Measurements from ENCODE around the gene ANKLE1.

ANKLE1 gene

DNA sequence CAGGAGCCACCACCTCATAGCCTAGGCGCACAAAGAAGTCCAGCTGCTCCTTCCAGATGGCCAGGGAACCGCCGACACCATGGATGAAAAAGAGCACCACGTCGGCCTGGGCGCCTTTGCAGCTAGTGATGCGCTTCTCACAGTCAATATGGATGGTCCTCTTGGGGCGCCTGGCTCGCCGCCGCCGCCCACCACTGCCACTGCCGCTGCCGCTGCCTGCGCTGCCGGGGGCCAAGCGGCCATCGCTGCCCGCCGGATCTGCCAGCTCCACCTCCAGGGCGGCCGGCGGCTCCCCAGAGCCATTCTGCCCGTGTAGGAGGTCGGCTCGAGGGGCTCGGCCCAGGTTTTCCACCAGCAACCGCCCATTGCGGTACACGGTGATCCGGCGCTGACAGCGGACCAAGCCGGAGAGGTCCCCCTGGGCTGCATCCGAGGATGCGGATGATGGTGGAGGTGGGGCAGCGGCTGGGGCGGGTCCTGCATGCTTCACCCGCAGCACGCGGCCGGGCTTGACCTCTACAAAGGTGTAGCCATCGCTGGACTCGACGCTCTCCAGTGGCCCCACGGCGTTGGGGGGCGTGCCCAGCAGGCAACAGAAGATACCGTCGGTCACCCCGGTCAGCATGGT is 19.4 kb downstream of the ANKLE1 start:
- Histone ChIP-seq H2AFZ (ENCODE audit: low read depth, low read length) (no peak overlapping the region), H3K9me3 (ENCODE audit: low read length) (peaks cover 8% of the 10 kb centered on the region), H3K4me1 (ENCODE audit: insufficient read depth, low read length) (peaks cover 9% of the 10 kb centered on the region), H3K36me3 (ENCODE audit: insufficient read depth, low read length) (peaks cover 14% of the 10 kb centered on the region), H3K27me3 (ENCODE audit: insufficient read depth, low read length) (no peaks in the 10 kb centered on the region), H3K4me3 (ENCODE audit: low read length) (no peak overlapping the region)

DNA sequence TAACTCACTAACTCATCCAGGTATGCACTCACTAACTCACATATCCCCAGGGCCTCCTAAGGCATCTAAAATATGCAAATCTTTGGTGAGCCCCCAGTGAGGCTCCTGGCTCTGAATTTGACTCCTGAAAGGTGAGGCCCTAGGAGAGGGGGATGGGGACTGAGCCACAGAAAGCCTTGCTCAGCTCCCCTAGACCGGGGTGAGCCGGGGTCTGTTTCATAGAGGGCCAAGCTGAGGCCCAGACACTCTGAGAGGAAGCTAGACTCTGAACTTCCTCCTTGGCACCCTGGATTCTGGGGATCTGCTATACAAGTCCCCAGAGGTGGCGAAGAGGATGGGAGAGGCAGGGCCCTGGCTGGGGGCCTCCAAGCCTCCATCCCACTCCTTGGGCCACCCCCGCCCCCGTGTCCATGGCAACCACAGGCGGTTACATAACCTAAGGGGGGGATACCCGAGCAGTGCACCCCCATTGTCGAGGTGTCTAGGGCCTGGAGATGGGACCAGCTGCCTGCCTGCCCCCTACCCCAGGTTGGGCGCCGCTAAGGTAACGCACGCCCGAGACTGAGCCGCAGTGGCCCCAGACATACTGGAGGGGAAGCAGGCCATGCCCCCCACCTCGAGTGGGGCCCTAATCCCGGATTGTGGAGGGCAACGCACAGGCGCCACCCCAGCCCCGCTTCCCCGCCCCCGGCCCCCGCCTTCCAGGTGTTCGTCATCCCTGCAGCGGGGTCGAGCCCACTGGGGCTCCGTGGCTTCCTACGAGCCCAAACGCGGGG is 20.9 kb downstream of the ANKLE1 start:
- Histone ChIP-seq H3K4me3 (ENCODE audit: low read length) (peak overlapping the region; percentile 60), H3K27me3 (ENCODE audit: insufficient read depth, low read length) (no peaks in the 10 kb centered on the region), H3K4me1 (ENCODE audit: insufficient read depth, low read length) (peaks cover 16% of the 10 kb centered on the region), H3K36me3 (ENCODE audit: insufficient read depth, low read length) (peaks cover 11% of the 10 kb centered on the region), H3K9me3 (ENCODE audit: low read length) (peaks cover 8% of the 10 kb centered on the region), H2AFZ (ENCODE audit: low read depth, low read length) (peak overlapping the region; percentile 68)

DNA sequence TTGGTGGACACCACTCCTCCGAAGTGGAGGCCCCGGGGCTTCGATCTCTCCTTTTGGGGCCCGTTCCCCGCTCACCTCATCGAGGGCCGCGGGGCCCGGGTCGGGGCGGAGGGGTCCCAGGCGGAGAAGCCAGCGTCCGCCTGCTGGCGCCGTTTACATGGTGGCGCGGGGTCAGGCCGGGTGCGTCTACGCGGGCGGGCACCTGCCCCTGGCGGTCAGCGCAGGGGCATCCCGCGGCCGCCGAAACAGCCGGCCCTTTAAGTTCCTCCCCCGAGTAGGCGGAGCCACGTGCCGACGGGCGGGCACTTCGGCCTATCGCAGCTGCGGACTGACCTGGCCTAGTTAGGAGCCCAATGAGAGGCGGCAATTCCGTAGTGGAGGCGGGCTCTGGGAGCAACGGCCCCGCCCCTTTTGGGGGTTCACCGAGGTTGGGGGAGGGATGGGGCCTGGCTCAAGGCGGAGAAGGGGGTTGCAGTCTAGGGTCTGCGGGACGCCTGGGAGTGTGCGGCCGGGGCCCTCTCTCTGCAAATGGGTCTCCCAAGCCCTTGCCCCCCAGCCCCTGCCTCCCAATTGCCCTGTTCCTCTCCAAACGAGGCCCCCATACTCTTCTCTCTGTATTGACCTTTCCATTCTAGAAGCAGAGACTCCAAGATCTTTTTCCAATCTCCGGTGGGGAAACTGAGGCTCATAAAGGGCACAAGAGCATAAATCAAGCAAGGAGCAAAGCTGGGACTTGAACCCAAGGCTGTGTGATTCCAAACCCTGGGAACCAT is 21.7 kb downstream of the ANKLE1 start, which contains the start of gene ABHD8:
Gene ABHD8 (minus strand): TSS at position 259 of the 773 bp plus-strand sequence. CDS start 1,809 bp downstream, outside the sequence.
- Histone ChIP-seq H3K36me3 (ENCODE audit: insufficient read depth, low read length) (peaks cover 9% of the 10 kb centered on the region), H3K27me3 (ENCODE audit: insufficient read depth, low read length) (no peaks in the 10 kb centered on the region), H2AFZ (ENCODE audit: low read depth, low read length) (peak within 1 kb of the TSS; percentile 68), H3K4me3 (ENCODE audit: low read length) (peak within 1 kb of the TSS; percentile 60), H3K9me3 (ENCODE audit: low read length) (peaks cover 5% of the 10 kb centered on the region), H3K4me1 (ENCODE audit: insufficient read depth, low read length) (peaks cover 16% of the 10 kb centered on the region)

DNA sequence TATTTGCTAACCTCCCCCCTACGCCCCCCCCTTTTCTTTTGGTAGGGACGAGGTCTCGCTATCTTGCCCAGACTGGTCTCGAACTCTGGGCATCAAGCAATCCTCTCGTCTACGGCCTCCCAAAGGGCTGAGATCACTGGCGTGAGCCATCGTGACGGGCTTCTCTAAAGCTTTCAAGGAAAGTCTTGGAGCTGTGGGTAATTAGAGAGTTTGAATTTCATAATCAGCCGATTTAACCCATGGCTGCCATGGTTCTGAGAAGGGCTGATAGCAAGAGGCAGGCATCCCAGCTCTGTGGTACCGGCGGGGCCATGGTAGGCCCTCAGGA is 22.2 kb downstream of the ANKLE1 start:
- Histone ChIP-seq H3K4me3 (ENCODE audit: low read length) (no peak overlapping the region), H3K4me1 (ENCODE audit: insufficient read depth, low read length) (peaks cover 16% of the 10 kb centered on the region)

DNA sequence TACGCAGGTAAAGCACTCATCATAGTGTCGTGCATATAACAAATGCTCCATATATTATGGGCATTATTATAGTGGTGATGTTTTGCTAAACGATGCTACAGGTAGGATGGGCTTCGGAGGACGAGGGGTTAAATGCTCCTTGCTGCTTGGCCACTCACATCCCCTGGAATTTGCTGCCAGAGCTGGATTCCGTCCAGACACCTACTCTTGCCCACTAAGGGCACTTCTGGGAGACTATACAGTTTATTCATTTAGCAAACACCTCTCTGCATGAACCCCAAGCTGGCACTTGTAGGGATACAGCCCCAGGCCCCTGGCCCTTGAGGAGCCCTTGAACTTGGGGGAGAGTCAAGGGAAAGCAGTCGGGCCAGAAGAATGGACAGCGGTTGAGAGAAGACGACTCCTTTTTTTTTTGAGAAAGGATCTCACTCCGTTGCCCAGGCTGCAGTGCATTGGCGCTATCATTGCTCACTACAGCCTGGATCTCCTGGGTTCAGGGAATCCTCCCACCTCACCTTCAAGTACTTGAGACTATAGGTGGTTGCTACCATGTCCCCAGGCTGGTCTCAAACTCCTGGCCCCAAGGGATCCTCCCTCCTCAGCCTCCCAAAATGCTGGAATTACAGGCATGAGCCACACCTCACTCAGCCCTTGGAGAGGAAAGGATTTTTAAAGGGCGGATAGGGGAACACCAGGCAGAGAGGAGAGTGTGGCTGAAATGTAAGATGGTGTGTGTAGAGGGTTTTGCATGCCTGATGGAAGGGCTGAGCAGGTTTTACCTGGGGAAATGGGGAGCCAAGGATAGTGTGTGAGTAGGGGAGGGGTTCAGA is 22.9 kb downstream of the ANKLE1 start:
- H3K4me3 ChIP-seq (ENCODE audit: low read length) = no peak overlapping the region
- peaks cover 8% of the 10 kb centered on the region for H3K36me3 ChIP-seq (ENCODE audit: insufficient read depth, low read length)
- no peaks in the 10 kb centered on the region for H3K27me3 ChIP-seq (ENCODE audit: insufficient read depth, low read length)
- H3K4me1 ChIP-seq (ENCODE audit: insufficient read depth, low read length) = peaks cover 16% of the 10 kb centered on the region
- peaks cover 2% of the 10 kb centered on the region for H3K9me3 ChIP-seq (ENCODE audit: low read length)
- no peak overlapping the region for H2AFZ ChIP-seq (ENCODE audit: low read depth, low read length)

More for the DNA sequence above, 22.2 kb downstream of the ANKLE1 start:
- peaks cover 8% of the 10 kb centered on the region for H3K36me3 ChIP-seq (ENCODE audit: insufficient read depth, low read length)
- H3K27me3 ChIP-seq (ENCODE audit: insufficient read depth, low read length) = no peaks in the 10 kb centered on the region
- no peak overlapping the region for H2AFZ ChIP-seq (ENCODE audit: low read depth, low read length)
- peaks cover 2% of the 10 kb centered on the region for H3K9me3 ChIP-seq (ENCODE audit: low read length)

DNA sequence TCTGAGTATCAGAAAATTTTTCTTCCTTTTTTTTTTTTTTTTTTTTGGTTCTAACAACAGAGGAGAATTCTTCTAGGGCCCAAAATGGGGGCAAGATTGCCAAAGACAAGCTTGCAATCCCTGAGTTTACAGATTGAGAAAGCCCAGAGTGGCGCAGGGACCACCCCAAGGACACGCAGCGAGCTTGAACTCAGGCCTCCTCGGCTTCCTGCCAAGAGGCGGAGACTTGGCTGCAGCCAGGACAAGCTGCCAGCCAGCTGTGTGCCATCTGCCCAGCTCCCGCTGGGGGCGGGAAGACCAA is 23.5 kb downstream of the ANKLE1 start:
- H3K4me3 ChIP-seq (ENCODE audit: low read length) = peak overlapping the region; percentile 80

DNA sequence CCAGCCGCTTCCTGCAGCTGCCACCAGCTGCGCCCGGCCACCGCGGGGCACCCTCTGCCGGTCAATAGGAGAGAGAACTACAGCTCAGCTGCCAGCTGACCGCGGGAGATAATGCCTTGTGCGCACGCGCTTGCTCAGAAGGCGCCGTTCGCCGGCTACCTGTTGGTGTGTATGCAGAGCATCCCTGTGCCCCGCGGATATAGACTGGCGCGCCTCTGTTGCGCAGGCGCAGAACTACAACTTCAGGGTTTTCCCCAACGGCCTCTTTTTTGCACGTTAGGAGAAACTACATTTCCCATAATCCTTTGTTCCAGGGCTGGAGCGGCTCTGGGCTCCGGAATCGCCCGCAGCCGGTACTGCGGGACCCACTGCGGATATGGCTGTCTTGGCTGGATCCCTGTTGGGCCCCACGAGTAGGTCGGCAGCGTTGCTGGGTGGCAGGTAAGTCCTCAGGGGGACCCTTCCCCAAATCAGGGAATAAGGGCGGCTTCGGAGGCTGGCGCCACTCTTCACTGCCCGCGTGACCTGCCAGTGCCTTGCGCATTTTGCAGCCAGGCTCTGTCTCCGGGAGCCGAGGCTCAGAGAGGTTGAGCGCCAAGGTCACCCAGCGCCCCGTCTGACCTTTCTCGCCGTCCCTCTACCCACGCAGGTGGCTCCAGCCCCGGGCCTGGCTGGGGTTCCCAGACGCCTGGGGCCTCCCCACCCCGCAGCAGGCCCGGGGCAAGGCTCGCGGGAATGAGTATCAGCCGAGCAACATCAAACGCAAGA is 24.0 kb downstream of the ANKLE1 start, which contains the start of gene MRPL34:
Gene MRPL34 (plus strand): TSS at position 356 of the 768 bp plus-strand sequence. CDS start 21 bp downstream, at position 377.
- Histone ChIP-seq H3K36me3 (ENCODE audit: insufficient read depth, low read length) (peaks cover 2% of the 10 kb centered on the region), H2AFZ (ENCODE audit: low read depth, low read length) (peak within 1 kb of the TSS; percentile 85), H3K27me3 (ENCODE audit: insufficient read depth, low read length) (no peaks in the 10 kb centered on the region), H3K4me1 (ENCODE audit: insufficient read depth, low read length) (peaks cover 23% of the 10 kb centered on the region), H3K4me3 (ENCODE audit: low read length) (peak within 1 kb of the TSS; percentile 80), H3K9me3 (ENCODE audit: low read length) (no peaks in the 10 kb centered on the region)

More for the DNA sequence above, 23.5 kb downstream of the ANKLE1 start:
- Histone ChIP-seq H3K4me1 (ENCODE audit: insufficient read depth, low read length) (peaks cover 18% of the 10 kb centered on the region), H3K9me3 (ENCODE audit: low read length) (peaks cover under 1% of the 10 kb centered on the region), H3K36me3 (ENCODE audit: insufficient read depth, low read length) (peaks cover 6% of the 10 kb centered on the region), H2AFZ (ENCODE audit: low read depth, low read length) (no peak overlapping the region), H3K27me3 (ENCODE audit: insufficient read depth, low read length) (no peaks in the 10 kb centered on the region)

DNA sequence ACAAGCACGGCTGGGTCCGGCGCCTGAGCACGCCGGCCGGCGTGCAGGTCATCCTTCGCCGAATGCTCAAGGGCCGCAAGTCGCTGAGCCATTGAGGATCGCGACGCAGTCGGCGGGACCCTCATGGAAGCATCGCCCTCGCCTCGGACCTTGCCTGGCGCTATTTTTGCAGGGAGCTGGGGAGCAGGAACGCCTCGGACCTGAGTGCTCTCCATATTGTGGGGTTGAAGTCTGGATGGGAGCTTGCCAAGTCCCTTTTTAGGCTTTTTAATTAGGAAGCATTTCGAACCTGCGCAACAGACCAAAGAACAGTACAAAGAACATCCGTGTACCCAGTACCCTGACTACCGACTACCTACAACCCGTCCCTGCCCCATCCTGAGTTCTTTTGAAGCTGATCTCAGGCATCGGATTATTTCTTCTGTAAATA is 24.6 kb downstream of the ANKLE1 start:
- H3K9me3 ChIP-seq (ENCODE audit: low read length) = no peaks in the 10 kb centered on the region
- H3K4me3 ChIP-seq (ENCODE audit: low read length) = peak overlapping the region; percentile 80
- peaks cover 24% of the 10 kb centered on the region for H3K4me1 ChIP-seq (ENCODE audit: insufficient read depth, low read length)

DNA sequence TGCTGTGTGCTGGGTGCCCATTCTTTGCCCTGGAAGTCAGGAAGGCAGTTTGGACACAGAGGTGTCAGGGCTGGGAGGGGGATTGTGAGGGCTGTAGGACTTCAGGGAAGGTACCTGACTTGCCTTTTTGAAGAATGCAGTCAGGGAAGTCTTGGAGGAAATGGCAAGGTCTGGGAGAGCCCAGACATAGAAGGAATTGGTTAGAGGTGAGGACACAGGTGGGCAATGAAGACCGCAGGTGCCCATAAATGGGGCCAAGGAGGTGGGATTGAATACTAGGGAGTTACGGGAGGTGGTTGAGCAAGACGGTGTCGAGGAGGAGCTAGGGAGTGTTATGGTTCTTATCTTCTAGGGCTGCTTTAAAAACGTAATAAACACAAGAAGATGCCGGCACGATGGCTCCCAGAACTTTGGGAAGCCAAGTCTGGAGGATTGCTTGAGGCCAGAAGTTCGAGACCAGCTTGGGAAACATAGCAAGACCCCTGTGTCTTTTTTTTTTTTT is 26.2 kb downstream of the ANKLE1 start:
- Histone ChIP-seq H2AFZ (ENCODE audit: low read depth, low read length) (no peak overlapping the region), H3K9me3 (ENCODE audit: low read length) (no peaks in the 10 kb centered on the region), H3K4me1 (ENCODE audit: insufficient read depth, low read length) (peaks cover 26% of the 10 kb centered on the region), H3K27me3 (ENCODE audit: insufficient read depth, low read length) (no peaks in the 10 kb centered on the region), H3K4me3 (ENCODE audit: low read length) (no peak overlapping the region), H3K36me3 (ENCODE audit: insufficient read depth, low read length) (peaks cover 4% of the 10 kb centered on the region)

More for the DNA sequence above, 24.6 kb downstream of the ANKLE1 start:
- Histone ChIP-seq H3K36me3 (ENCODE audit: insufficient read depth, low read length) (no peaks in the 10 kb centered on the region), H2AFZ (ENCODE audit: low read depth, low read length) (peak overlapping the region; percentile 85), H3K27me3 (ENCODE audit: insufficient read depth, low read length) (no peaks in the 10 kb centered on the region)

DNA sequence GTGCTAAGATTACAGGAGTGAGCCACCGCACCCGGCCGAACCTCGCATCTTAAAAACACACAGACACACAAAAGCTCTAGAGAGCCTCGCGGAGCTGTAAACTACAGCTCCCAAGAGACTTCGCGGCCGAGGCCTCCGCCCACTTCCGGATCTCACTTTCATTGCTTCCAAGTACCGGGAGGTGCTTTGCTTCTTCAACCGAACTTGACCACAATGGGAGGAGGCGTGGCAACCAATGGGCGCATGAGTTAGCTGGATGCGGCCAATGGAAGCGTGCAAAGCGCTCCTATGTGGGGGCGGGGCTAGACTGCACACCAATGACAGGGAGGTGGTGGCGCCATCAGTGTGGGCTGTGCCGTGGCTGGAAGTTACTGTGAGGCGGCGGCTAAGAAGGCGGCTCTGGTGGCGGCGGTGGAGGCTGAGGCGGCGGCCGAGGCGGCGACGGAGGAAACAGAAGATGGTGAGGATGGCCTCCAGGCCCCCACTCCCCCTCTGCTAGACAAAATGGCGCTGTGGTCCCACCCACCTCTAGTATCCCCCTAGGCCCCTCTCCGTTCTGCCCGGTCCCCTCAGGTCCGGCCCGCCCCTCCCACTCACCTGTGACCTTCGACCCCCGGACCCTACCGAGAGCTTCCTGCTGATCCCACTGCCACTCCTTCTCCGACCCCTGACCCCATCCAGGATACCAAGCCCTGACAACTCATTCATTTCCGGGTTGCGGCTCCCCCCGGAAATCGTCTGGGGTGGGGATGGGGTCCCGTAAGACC is 27.7 kb downstream of the ANKLE1 start, which contains the start of gene DDA1:
Gene DDA1 (plus strand): TSS at position 366 of the 767 bp plus-strand sequence. CDS start 92 bp downstream, at position 458.
- Histone ChIP-seq H3K4me3 (ENCODE audit: low read length) (peak within 1 kb of the TSS; percentile 73), H3K27me3 (ENCODE audit: insufficient read depth, low read length) (no peaks in the 10 kb centered on the region), H3K9me3 (ENCODE audit: low read length) (no peaks in the 10 kb centered on the region), H3K36me3 (ENCODE audit: insufficient read depth, low read length) (peaks cover 11% of the 10 kb centered on the region), H3K4me1 (ENCODE audit: insufficient read depth, low read length) (peaks cover 21% of the 10 kb centered on the region), H2AFZ (ENCODE audit: low read depth, low read length) (peak within 1 kb of the TSS; percentile 41)

DNA sequence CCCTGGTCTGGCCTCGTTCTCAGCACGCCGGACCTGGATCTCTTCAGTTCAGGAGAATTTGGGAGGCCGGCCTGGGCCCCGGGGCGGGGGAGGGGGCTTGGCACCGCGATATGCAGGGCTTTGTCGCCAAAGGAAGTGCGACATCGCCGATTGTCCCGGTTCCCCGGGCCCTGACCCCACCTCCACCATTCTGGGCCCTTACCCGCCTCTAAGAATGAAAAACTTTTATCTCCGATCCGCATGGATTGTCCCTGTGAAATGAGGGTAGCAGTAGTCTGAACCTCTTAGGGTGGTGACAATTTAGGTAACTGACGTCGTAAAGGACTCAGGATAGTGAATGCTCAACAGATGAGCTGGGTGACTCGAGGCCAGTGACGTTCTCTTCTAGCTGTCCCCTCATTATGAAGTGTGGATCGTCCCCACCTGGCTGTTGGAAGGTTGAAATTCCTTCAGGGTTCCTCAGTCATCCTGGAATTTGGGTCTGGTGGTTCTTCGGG is 28.3 kb downstream of the ANKLE1 start:
- H3K4me1 ChIP-seq (ENCODE audit: insufficient read depth, low read length) = peaks cover 21% of the 10 kb centered on the region
- H2AFZ ChIP-seq (ENCODE audit: low read depth, low read length) = peak overlapping the region; percentile 41
- H3K9me3 ChIP-seq (ENCODE audit: low read length) = no peaks in the 10 kb centered on the region
- H3K27me3 ChIP-seq (ENCODE audit: insufficient read depth, low read length) = no peaks in the 10 kb centered on the region
- H3K36me3 ChIP-seq (ENCODE audit: insufficient read depth, low read length) = peaks cover 16% of the 10 kb centered on the region
- H3K4me3 ChIP-seq (ENCODE audit: low read length) = peak overlapping the region; percentile 73
